Activated CD8-positive, alpha-beta T cell treated with anti-CD3 and anti-CD28 coated beads for 36 hours (primary cell): ENCODE measurements around the gene NBEA. TPM values are rescaled to one million over a fixed set of nuclear protein-coding genes. Genes with fewer than 3 reads are reported as not detected.

ENCODE experiments used
- ATAC-seq: fragments of 200-7000 bp; cut with Tn5 transposase; one replicate; pipeline ENCODE4 v1.10.0; 2021; ENCODE audit warnings: mild to moderate bottlenecking, moderate library complexity
- CTCF ChIA-PET: fragments of 350-600 bp; sonication (Branson Sonifier 250); formaldehyde crosslinking; loops from one replicate; lab custom pipeline; 2021; ENCODE audit warnings: antibody characterized with exemption; lab: Charles Lee
- POLR2A ChIA-PET: fragments of 350-600 bp; sonication (Branson Sonifier 250); formaldehyde crosslinking; loops from one replicate; lab custom pipeline; 2021; ENCODE audit warnings: antibody characterized with exemption; lab: Charles Lee
- DNase-seq: peaks from one replicate; pipeline ENCODE4 v3.0.0-alpha.2; 2020
- H3K27ac Mint-ChIP-seq: one replicate; pipeline ENCODE4 v1.8.0; 2021; ENCODE audit warnings: mild to moderate bottlenecking, mixed read lengths
- H3K27me3 Mint-ChIP-seq: one replicate; pipeline ENCODE4 v1.8.0; 2021; ENCODE audit warnings: mixed read lengths
- H3K36me3 Mint-ChIP-seq: one replicate; pipeline ENCODE4 v1.8.0; 2021; ENCODE audit warnings: low read depth, mixed read lengths
- H3K4me1 Mint-ChIP-seq: one replicate; pipeline ENCODE4 v1.8.0; 2021; ENCODE audit warnings: low read depth, mixed read lengths
- H3K4me3 Mint-ChIP-seq: one replicate; pipeline ENCODE4 v1.8.0; 2021; ENCODE audit warnings: mild to moderate bottlenecking, moderate library complexity, mixed read lengths
- H3K9me3 Mint-ChIP-seq: one replicate; pipeline ENCODE4 v1.8.0; 2021; ENCODE audit warnings: mixed read lengths
- CTCF ChIP-seq: fragments of 200-600 bp; IDR thresholded peaks from one replicate; pipeline ENCODE4 v1.8.0; 2022; ENCODE audit warnings: antibody characterized with exemption, mild to moderate bottlenecking
- intact Hi-C: fragments of 100-400 bp; cut with micrococcal nuclease; formaldehyde crosslinking; loops from one replicate; pipeline ENCODE4 v1.10.0; 2022
- total RNA-seq, 2 experiments: library from RNA; stranded (reverse); gene quantifications; one replicate each; pipeline ENCODE4 v1.2.3, GENCODE V29; 2021

NBEA gene
- total RNA-seq, 2 experiments from 2014 or later = 0.38 to 0.60 TPM

GRCh38 chr13:35342440-35342839, 400.4 kb downstream of the NBEA start:
- Mint-ChIP-seq H3K27me3 (no peaks in the 10 kb centered on the region), H3K4me3 (no peak overlapping the region), H3K9me3 (no peaks in the 10 kb centered on the region), H3K4me1 (no peaks in the 10 kb centered on the region), H3K27ac (no peak overlapping the region), H3K36me3 (no peaks in the 10 kb centered on the region)
- POLR2A ChIA-PET = no interaction called here
- TF ChIP-seq CTCF = no peak
- CTCF ChIA-PET = no interaction called here
- no peak for DNase-seq
- intact Hi-C loops = no loop called here
- no peak for ATAC-seq

- ATAC-seq (no peak), DNase-seq (no peak)
- no peaks in the 10 kb centered on the region for H3K27me3 Mint-ChIP-seq
- no peak overlapping the region for H3K4me3 Mint-ChIP-seq
- no peaks in the 10 kb centered on the region for H3K4me1 Mint-ChIP-seq
- no peaks in the 10 kb centered on the region for H3K9me3 Mint-ChIP-seq
- ChIA-PET CTCF (no interaction called here), POLR2A (no interaction called here)
- H3K36me3 Mint-ChIP-seq = no peaks in the 10 kb centered on the region
- no peak for TF ChIP-seq CTCF
- intact Hi-C loops = no loop called here
- no peak overlapping the region for H3K27ac Mint-ChIP-seq
These were observed 401.3 kb downstream of the NBEA start for GRCh38 chr13:35343417-35343816.

GRCh38 chr13:35345992-35346391, 403.9 kb downstream of the NBEA start:
- DNase-seq = no peak
- no peak for TF ChIP-seq CTCF
- H3K4me1 Mint-ChIP-seq = no peaks in the 10 kb centered on the region
- no peaks in the 10 kb centered on the region for H3K9me3 Mint-ChIP-seq
- intact Hi-C loops = no loop called here
- H3K27ac Mint-ChIP-seq = no peak overlapping the region
- POLR2A ChIA-PET = no interaction called here
- H3K36me3 Mint-ChIP-seq = no peaks in the 10 kb centered on the region
- CTCF ChIA-PET = no interaction called here
- ATAC-seq = no peak
- H3K27me3 Mint-ChIP-seq = no peaks in the 10 kb centered on the region
- no peak overlapping the region for H3K4me3 Mint-ChIP-seq

GRCh38 chr13:35346494-35346893, 404.4 kb downstream of the NBEA start:
- no peaks in the 10 kb centered on the region for H3K9me3 Mint-ChIP-seq
- intact Hi-C loops = no loop called here
- H3K36me3 Mint-ChIP-seq = no peaks in the 10 kb centered on the region

GRCh38 chr13:35347679-35348205, 405.7 kb downstream of the NBEA start:
- no peak overlapping the region for H3K27ac Mint-ChIP-seq
- H3K9me3 Mint-ChIP-seq = no peaks in the 10 kb centered on the region
- ATAC-seq (no peak), DNase-seq (no peak)
- H3K36me3 Mint-ChIP-seq = peaks cover 1% of the 10 kb centered on the region
- no peaks in the 10 kb centered on the region for H3K27me3 Mint-ChIP-seq
- H3K4me3 Mint-ChIP-seq = no peak overlapping the region
- intact Hi-C loops = no loop called here
- no peaks in the 10 kb centered on the region for H3K4me1 Mint-ChIP-seq
- ChIA-PET POLR2A (no interaction called here), CTCF (no interaction called here)
- no peak for TF ChIP-seq CTCF

More at GRCh38 chr13:35346494-35346893, 404.4 kb downstream of the NBEA start:
- no peak for DNase-seq
- H3K27ac Mint-ChIP-seq = no peak overlapping the region
- ChIA-PET CTCF (no interaction called here), POLR2A (no interaction called here)
- no peak for ATAC-seq
- no peaks in the 10 kb centered on the region for H3K4me1 Mint-ChIP-seq
- no peak for TF ChIP-seq CTCF
- no peak overlapping the region for H3K4me3 Mint-ChIP-seq
- no peaks in the 10 kb centered on the region for H3K27me3 Mint-ChIP-seq
